GM19035 (cell line): Measurements from ENCODE around the gene CROCC.
"Not testable (repeated sequence)": the region's sequence is repeated elsewhere in the genome, so short reads cannot be mapped to it uniquely, and the experiment has no call there.

Source experiments
- ATAC-seq: cut with Tn5 transposase; IDR thresholded peaks from one replicate; pipeline ENCODE4 v1.9.1; 2021; ENCODE audit not compliant: unreplicated experiment

CROCC gene, protein sequence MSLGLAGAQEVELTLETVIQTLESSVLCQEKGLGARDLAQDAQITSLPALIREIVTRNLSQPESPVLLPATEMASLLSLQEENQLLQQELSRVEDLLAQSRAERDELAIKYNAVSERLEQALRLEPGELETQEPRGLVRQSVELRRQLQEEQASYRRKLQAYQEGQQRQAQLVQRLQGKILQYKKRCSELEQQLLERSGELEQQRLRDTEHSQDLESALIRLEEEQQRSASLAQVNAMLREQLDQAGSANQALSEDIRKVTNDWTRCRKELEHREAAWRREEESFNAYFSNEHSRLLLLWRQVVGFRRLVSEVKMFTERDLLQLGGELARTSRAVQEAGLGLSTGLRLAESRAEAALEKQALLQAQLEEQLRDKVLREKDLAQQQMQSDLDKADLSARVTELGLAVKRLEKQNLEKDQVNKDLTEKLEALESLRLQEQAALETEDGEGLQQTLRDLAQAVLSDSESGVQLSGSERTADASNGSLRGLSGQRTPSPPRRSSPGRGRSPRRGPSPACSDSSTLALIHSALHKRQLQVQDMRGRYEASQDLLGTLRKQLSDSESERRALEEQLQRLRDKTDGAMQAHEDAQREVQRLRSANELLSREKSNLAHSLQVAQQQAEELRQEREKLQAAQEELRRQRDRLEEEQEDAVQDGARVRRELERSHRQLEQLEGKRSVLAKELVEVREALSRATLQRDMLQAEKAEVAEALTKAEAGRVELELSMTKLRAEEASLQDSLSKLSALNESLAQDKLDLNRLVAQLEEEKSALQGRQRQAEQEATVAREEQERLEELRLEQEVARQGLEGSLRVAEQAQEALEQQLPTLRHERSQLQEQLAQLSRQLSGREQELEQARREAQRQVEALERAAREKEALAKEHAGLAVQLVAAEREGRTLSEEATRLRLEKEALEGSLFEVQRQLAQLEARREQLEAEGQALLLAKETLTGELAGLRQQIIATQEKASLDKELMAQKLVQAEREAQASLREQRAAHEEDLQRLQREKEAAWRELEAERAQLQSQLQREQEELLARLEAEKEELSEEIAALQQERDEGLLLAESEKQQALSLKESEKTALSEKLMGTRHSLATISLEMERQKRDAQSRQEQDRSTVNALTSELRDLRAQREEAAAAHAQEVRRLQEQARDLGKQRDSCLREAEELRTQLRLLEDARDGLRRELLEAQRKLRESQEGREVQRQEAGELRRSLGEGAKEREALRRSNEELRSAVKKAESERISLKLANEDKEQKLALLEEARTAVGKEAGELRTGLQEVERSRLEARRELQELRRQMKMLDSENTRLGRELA (N-terminal part only)

DNA sequence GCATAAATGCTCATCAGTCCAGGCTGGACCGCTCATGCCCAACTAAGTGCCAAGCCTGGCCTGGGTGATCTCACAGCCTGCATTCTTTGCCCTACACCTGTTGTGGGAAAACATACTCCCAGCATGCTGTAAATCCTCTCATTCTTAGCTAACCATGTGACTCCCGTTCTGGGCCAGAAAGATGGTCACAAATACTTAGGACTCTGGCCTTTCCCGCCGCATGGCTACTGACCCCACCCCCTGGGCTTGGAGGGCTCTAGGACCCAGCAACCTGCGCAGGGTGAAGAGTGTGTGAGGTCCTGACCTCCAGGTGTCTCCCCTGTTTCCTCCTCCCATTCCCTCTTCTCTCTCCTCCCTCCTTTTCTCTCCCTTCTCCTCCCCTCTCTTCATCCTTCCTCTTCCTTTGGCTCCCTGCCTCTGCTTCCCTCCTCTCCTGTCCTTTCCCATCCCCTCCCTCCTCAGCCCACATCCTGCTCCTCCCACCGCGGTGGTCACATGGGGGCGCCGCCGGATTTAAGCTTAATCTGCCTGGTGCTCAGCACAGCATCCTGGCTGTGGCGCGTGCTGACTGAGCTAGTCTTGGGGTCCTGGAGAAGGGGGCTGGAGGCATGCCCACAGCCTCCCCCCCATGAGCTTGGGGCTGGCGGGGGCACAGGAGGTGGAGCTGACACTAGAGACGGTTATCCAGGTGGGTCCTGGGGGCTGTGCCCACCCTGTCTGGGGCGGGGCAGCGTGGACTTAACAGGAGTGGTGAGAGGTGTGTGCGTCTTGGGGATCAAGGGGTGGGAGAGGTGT, at the start of gene CROCC:
TSS of gene CROCC (plus strand) at position 541 of the 795 bp plus-strand sequence. CDS start at position 629, 88 bp downstream.
- no peak for ATAC-seq

DNA sequence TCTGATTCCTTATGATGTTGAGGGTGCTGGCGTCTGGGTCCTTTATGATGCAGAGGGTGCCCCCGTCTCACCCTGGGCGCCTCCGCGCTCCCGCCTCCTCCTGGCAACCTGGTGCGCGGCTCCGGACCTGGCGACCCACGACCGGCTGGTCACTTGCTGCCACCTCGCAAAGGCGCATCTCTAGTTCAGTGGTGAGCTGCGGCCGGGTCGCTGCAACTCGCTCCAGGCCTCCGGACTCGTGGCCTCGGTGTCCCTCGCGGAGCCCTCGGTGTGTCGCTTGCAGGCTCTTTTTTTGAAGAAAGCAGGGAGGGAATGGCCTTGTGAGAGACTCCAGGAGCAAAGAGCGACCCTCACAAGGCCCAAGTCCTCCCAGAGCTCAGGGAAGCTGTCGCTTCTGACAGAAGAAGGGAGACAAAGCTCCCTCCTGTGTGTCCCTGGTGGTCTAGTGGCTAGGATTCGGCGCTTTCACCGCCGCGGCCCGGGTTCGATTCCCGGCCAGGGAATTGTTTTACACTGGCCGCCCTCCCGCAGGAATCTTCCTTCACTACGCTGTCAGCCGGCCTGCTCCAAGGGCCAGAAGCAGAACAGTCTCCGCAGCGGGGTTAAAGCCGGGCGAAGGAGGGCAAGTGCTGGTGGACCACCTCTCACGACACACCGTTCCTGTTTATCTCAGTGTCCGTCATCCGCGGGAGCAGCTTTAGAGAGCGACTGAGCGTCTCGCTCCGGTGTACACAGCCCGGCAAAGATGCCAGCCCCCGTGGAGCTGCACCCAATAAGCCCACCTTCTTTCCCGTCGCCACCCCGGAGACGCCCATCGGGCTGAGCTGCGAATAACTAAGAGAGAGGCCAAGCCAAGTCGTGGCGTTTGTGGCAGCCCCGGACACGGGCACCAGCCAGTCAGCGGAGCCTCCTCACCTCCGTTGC, 49.3 kb upstream of the CROCC start:
- ATAC-seq = not testable (repeated sequence)

DNA sequence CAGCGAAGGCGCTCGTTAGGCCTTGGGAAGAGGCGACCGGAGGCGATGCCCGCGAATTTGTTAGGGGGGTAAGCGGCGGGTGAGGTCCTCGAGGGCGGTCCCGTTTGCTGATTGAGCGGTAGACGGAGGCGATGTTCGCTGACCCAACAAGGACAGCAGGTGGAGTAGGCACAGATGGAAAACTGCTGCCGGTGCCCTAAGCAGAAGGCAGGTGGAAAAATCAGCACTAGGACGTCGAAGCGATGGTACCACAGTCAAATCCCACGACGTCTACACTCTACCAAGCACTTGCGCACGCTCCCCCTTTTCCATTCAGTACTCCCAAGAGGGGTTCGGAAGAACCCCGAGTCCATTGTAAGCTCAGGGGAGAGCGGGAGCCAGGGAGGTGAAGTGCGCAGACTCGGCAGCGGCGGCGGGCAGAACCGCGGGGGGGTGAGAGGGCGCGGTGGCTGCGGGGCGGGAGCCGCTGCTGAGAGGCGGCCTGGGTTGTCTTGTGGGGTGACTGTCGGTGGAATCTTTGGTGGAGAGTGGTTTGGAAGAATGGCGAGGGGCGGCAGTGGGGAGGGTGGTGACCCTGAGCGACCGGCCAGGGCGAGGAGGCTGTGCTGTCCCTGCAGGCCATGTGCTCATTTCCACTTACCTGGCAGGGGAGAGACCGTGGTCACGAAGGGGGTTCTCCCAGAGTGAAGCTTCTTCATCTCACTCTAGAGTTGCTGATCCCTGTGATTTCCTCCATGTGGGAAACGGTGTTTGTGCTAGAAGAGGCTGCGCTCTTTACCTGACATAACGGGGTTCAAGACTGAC, 48.5 kb upstream of the CROCC start:
- not testable (repeated sequence) for ATAC-seq

DNA sequence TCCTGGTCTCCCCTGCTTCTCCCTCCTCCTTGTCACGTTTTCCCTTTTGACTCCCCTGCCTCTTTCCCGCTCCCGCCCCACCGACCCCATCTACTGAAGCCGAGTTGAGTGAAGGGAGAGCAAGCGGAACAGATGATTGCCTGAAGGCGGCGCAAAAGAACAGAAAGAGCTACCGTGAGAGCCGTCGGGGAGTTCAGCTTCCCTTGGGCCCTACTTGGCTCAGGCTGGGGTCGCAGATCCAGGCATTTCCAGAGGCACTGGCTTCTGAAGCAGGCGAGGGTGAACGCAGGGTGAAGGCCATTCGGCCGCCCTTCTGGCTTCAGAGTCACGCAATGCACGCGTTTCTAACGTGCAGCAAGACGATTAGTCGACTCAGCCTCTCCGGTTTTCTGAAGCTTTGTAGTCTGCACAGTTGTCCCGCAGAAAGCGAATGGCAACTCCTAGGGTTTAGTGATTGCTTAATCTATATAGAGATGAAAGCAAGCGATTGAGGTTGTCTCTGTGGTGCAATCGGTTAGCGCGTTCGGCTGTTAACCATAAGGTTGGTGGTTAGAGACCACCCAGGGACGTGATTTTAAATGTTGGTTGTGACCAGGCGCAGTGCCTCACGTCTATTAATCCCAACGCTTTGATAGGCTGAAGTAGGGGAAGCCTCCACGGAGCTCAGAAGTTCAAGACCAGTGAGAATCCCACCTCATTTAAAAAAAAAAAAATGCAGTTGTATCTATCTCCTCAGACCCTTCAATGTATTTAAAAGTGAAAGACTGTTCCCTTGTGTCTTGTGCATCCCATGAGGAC, 46.6 kb upstream of the CROCC start:
- not testable (repeated sequence) for ATAC-seq

DNA sequence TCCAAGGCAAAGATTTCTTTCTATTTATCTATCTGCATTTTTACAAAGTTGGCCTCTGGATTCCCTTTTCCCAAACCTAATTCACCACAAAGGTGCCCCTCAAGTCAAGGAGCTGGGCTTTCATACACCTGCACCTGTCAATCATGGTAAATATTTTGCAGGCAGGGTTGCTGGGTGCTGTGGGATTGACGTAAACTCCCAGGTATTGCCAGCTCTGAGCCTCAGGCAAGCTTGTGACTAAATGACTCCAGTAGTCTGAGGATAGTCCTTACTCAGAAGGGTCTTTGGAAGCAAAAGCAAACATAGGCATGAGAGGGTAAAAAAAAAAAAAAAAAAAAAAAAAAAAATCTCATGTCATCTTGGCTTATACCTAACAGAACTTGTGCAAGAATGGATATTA, 40.0 kb upstream of the CROCC start:
- ATAC-seq = not testable (repeated sequence)

DNA sequence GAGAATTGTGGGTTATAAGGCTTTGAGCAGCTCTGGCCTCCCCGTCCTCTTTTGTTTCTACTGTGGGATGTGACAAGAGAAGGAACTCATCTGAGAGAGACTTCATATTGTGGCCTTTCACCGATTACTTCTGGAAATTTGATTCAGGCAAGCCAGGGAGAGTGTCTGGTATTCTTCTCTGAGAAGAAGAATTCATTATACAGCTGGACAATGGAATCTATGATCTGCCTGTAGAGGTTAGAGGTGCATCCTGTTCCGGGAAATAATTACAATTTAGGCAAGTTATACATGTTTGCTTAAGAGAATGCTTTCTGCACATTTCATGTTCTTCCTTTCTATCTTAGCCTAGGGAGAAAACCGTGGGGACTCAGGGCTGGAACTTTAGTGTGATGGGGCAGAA, 38.7 kb upstream of the CROCC start:
- no peak for ATAC-seq

DNA sequence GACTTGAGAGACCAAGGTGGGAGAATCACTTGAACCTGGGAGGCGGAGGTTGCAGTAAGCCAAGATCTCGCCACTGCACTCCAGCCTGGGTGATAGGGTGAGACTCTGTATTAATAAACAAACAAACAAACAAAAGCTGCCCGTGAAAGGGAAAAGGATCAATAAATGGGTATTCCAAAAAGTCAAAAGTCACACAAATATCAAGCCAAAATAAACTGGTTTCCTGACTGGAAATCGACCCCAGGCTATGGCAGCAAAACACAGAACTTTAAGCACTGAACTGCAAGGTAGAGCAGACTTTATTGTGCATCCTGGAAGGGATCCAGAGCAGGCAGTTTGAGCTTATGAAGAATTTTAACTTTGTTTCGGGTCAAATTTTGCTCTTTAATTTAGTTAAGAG, 37.2 kb upstream of the CROCC start:
- not testable (repeated sequence) for ATAC-seq

DNA sequence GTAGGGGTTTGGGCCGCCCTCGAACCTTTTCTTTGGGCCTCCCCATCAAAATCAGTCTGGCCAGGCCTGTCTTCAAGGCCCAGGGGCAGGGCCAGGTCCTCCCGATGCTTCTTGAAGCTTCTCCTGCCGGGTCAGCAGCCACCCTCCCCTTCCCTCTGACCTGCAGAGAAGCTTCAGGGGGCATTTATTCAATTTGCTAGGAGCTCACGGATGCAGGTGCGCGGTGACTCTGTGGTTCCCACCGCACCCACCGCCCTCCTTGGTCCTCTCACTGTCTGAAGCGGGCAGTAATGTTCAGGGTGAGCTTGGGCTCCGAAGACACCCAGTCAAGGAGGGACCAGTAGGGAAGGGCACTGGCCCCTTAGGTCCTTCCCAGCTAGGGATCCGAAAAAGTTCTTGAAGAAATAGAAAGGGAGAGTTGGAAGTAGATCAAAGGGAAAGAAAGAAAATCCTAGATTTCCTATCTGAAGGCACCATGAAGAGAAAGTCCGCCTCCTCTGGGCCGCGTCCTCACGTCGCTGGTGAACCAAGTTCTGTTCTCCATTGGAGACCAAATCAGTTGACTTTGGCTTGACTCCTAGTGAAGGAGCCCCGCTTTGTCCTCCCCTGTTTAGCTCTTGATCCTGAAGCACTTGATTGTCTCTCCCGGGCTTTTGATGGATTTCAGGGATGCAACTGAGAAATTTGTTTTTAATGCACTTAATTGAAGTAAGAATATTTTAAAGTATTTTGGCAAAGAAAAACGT, 34.7 kb upstream of the CROCC start:
- no peak for ATAC-seq

DNA sequence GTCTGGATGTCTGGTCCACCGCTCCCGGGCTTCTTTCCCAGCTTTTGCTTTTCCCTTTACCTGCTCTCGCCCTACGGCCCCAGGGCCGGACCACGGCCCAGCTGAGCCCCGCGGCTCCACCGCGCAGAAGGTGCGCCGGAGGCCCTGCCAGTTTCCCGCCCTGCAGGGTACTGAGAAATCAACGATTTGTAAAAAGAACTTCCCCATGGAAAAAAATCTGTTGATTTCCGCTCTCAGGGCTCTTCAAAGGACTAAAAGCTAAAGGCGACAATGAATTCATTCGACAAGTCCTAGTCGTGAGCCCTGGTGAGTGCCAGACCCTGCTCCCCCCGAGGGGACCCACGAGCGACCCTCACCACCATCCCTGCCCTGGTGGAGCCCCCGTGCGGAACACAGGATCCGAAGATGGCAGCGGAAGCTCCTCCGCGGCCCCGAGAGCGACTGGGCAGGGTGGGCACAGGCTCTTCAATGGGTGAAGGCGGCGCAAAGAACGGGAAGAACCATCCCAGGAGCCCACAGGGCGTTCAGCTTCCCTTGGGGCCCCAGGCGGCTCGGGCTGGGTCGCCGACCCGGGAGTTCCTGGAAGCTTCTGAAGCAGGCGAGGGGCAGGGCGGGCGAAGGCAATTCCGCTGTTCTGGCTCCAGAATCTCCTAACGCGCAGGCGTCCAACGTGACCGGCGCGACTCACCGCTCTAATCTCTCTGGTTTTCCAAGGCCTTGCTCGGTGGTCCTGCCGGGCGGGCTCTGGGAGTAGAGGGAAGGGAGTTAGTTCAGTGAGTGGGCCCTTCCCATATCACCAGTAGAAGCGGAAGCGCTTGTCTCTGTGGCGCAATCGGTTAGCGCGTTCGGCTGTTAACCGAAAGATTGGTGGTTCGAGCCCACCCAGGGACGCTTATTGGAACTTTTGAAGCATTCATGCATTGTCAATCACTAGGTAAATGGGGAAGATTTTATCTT, 32.6 kb upstream of the CROCC start:
- ATAC-seq = no peak

DNA sequence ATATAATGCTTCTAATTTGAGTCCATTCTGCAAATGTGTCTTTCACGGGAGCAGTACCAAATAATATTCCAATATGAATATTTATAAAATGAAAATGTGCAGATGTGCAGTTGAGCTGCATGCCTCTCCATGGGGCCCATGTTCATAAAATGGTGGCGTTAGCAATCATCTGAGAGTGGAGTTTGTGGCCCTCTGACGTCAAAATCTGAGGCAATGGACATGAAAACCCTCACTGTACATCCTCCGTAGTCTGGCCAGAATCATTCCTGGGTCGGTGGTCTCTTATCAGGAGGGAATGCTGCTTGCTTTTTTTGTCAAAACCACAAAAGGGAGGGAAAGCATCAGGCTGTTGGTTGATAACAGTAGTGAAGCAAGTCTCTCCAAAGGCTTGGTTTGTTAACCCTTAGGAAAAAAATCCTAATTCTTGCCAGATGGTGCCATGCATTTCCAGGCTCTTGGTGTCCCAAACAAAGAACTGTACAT, 31.2 kb upstream of the CROCC start:
- not testable (repeated sequence) for ATAC-seq

DNA sequence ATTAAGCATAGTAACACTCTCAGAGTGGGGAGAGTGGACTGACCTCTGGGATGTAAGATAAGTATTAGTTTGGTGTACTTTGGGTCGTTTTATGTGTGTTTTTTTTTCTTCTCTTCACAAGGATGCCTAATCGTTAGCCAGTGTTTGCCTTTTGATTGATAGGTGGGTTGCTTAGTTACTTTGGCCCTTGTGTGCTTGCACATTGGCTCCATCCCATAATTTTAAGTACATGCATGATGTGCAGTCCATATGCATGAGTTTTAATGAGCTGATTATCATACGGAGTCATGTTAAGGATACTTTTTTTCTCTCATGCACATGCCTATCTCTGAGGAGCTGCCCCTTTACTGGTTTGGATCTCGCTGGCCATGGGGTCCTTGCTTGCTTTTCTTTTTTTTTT, 30.7 kb upstream of the CROCC start:
- ATAC-seq = not testable (repeated sequence)

DNA sequence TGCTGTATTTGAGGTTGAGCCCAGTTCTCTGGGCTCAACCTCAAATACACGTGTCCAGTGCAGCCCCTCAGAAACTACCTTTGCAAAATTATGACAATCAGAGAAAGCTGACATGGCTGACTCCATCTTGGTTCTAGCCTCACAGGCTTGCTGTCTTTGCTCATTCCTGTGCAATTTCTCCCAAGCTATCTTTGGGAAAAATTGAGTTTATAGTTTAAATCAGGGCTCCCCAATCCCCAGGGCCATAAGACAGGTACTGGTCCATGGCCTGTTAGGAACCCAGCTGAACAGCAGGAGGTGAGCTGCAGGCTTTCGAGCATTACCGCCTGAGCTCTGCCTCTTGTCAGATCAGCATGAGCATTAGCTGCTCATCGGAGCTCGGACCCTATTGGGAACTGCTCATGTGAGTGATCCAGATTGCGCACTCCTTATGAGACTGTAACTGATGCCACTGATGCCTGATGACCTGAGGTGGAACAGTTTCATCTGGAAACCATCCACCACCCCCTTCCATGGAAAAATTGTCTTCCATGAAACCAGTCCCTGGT, 28.7 kb upstream of the CROCC start:
- not testable (repeated sequence) for ATAC-seq

DNA sequence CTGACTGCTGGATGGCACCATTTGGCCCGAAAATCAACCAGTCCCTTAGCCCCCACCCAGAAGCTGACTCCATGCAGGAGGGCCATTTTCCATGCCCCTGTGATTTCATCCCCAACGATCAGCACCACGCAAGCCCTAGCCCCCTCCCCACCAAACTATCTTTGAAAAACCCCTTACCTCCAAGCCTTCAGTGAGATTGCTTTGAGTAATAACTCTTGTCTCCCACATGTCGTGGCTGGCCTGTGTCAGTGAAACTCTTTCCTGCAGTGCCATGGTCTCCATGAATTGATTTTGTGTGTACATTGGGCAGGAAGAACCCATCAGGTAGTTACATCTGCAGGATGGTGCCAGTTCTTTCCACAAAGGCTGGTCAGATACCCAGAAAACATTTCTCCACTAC, 27.9 kb upstream of the CROCC start:
- not testable (repeated sequence) for ATAC-seq

DNA sequence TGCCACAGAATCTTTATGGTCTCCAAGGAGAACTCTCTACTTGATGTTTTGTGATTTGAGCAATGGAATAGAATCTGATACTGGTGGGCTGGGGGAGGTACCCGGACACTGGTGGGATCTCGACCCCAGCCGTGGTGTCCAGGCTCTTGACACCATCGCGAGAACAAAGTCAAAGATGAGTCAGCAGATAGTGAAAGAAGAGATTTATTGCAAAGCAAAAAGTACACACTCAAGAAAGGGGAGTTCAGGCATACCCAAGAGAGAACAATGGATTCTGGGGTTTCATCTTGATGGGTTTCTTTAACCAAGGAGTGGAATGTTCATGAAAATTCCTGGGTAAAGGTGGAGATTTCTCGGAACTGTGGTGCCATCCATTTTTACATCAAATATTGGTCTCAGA, 27.4 kb upstream of the CROCC start:
- not testable (repeated sequence) for ATAC-seq

DNA sequence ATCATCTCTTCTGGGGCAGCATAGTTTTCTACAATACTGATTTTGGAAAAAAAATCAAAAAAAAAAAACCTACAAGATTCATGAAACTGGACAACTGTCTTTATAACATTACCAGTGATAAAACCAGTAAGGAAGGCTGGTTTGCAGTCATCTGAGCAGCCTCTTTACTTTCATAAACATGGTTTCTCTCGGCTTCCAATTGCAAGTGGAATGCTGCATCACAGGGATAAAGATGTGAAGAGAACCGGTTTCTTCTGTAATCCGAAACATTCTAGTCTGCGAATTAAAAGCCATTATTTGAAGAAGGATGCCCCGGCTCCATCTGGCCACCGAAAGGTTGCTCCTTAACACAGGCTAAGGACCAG, 26.5 kb upstream of the CROCC start:
- ATAC-seq = not testable (repeated sequence)
